ENCODE data around the gene TENT4B.
A peak's percentile ranks its signal among the peaks of the same experiment; 100 is the strongest.

- TF ChIP-seq CTCF (IDR thresholded peaks at IDR 0.05) = no peak
- TF ChIP-seq POLR2AphosphoS5 (IDR thresholded peaks at IDR 0.05; ENCODE audit: insufficient read depth in 1 of 2, low read depth in 1 of 2) = peak in 1 of 2 donors; percentile 55
Observed at GRCh38 chr16:50259334-50260205, 106.5 kb downstream of the TENT4B start.
